Measurements from ENCODE around the gene UROC1. TPM values are rescaled to one million over a fixed set of nuclear protein-coding genes. Genes with fewer than 3 reads are reported as not detected.

Gene UROC1
- total RNA-seq, 1 experiment from 2014 or later, result not detected

DNA sequence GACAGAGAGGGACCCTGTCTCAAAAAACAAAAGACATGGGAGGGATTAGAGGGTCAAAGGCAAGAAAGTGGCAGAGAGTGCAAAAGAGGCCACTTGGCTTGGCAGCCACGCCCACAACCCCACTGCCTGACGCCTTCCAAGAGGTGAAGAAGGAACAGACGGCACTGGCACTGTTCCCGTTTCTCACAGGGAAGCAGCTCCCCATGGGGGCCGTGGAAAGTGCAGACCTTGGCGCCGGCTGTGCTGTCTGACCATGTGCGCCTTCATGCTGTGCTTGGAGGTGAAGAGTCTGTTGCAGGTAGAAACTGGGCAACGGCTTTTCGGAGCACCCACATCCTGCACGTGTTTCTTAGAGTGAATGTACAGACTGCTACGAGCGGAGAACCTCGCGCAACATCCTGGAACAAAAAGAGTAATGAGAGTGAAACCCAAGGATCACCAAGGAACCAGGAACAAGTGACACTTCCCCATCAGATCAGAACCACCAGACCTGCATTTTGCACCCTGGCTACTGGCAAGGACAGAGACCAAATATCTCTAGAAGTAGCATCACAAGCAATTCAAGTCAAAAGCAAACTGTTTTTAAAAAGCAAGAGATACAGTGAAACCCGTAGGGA lies 51.5 kb downstream of the UROC1 start:
- no peaks in the 10 kb centered on the region for H4K20me1 ChIP-seq (ENCODE audit: control insufficient read depth, insufficient read depth, insufficient read length)
- peaks cover 10% of the 10 kb centered on the region for H3K79me1 ChIP-seq (ENCODE audit: insufficient read depth, low read depth, low read length, poor library complexity, severe bottlenecking)
- H3K14ac ChIP-seq (ENCODE audit: insufficient read depth, low read length), result no peak overlapping the region
- no peaks in the 10 kb centered on the region for H3K27me3 ChIP-seq (ENCODE audit: insufficient read depth, low read length)
- H4K91ac ChIP-seq (ENCODE audit: insufficient read length, low read depth, low read length), result no peak overlapping the region
- WGBS (ENCODE audit: extremely low coverage, insufficient read length, low lambda C conversion rate), result no CpG with 5 or more reads among the region's 16 CpGs
- no peak overlapping the region for H3K18ac ChIP-seq (ENCODE audit: insufficient read length, low read depth, low read length)
- Mint-ChIP-seq H3K4me1 (no peaks in the 10 kb centered on the region), H3K4me3 (no peak overlapping the region), H3K27me3 (ENCODE audit: low read depth) (no peaks in the 10 kb centered on the region), H3K27ac (no peak overlapping the region), H3K9me3 (no peaks in the 10 kb centered on the region; a peak in 1 of 5 replicates), H3K36me3 (ENCODE audit: insufficient read depth in 1 of 3, low read depth in 3 of 3) (peaks cover 57 to 93% (median 77%) of the 10 kb centered on the region in 3 experiments; a peak in 6 of 7 replicates)
- no peak overlapping the region for H2BK15ac ChIP-seq (ENCODE audit: low read depth, low read length)
- H2AK5ac ChIP-seq (ENCODE audit: insufficient read length, low read length), result no peak overlapping the region
- H3K9me3 ChIP-seq (ENCODE audit: control insufficient read depth, low read depth, low read length), result no peaks in the 10 kb centered on the region
- no peak overlapping the region for H3K9ac ChIP-seq (ENCODE audit: extremely low read depth, insufficient read length, low read length)
- H4K5ac ChIP-seq (ENCODE audit: insufficient read length, low read depth, low read length), result no peak overlapping the region
- DNase-seq, result no peak
- no peak overlapping the region for H3K56ac ChIP-seq (ENCODE audit: insufficient read length, low read depth, low read length)
- H2BK5ac ChIP-seq (ENCODE audit: insufficient read length, low read length), result no peak overlapping the region
- H2BK120ac ChIP-seq (ENCODE audit: low read depth, low read length, poor library complexity, severe bottlenecking), result no peak overlapping the region
- no peak overlapping the region for H2BK12ac ChIP-seq (ENCODE audit: insufficient read length, low read depth, low read length)
- TF ChIP-seq, protein P1, sequence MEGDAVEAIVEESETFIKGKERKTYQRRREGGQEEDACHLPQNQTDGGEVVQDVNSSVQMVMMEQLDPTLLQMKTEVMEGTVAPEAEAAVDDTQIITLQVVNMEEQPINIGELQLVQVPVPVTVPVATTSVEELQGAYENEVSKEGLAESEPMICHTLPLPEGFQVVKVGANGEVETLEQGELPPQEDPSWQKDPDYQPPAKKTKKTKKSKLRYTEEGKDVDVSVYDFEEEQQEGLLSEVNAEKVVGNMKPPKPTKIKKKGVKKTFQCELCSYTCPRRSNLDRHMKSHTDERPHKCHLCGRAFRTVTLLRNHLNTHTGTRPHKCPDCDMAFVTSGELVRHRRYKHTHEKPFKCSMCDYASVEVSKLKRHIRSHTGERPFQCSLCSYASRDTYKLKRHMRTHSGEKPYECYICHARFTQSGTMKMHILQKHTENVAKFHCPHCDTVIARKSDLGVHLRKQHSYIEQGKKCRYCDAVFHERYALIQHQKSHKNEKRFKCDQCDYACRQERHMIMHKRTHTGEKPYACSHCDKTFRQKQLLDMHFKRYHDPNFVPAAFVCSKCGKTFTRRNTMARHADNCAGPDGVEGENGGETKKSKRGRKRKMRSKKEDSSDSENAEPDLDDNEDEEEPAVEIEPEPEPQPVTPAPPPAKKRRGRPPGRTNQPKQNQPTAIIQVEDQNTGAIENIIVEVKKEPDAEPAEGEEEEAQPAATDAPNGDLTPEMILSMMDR (conservative IDR thresholded peaks at IDR 0.05), result no peak
- H3K4me2 ChIP-seq (ENCODE audit: insufficient read depth, insufficient read length, low read length), result no peak overlapping the region
- no peak overlapping the region for H3K4ac ChIP-seq (ENCODE audit: low read depth, low read length)
- H3K79me2 ChIP-seq (ENCODE audit: insufficient read depth, low read length), result no peaks in the 10 kb centered on the region; the same call in 1 of the 2 replicates
- no peak overlapping the region for H3K23ac ChIP-seq (ENCODE audit: insufficient read length, low read depth, low read length)
- no peak overlapping the region for H2AFZ ChIP-seq (ENCODE audit: low read length)
- H3T11ph ChIP-seq (ENCODE audit: low read length), result no peak overlapping the region
- H3K27ac ChIP-seq (ENCODE audit: insufficient read length, low read depth, low read length), result no peak overlapping the region
- H3K23me2 ChIP-seq (ENCODE audit: insufficient read length, low read depth, low read length, poor library complexity, severe bottlenecking), result no peaks in the 10 kb centered on the region
- no peak overlapping the region for H4K8ac ChIP-seq (replicated peaks; ENCODE audit: insufficient read length, low read depth, low read length)
- no peaks in the 10 kb centered on the region for H3K4me1 ChIP-seq (ENCODE audit: insufficient read depth, low read length)
- no peak overlapping the region for H2BK20ac ChIP-seq (ENCODE audit: low read depth, low read length, poor library complexity, severe bottlenecking)
